Right lobe of liver (tissue), 4 donors: ENCODE results near the gene CSNK1G1.

Experiments
- POLR2A ChIP-seq: fragments of 450-650 bp; IDR thresholded peaks from one replicate; pipeline ENCODE4 v1.6.1; 2017; ENCODE audit warnings: antibody characterized with exemption, mild to moderate bottlenecking
- TF ChIP-seq, protein P1 (sequence below), 4 donors: fragments of 200-600 bp in 3 of 4; fragments of 450-650 bp in 1 of 4; IDR thresholded peaks; one replicate each; pipeline versions ENCODE4 v1.5.1 to v1.8.0; 2016 to 2022; ENCODE audit warnings: antibody characterized with exemption in 4 of 4, mild to moderate bottlenecking in 2 of 4
- donor health status: DM: no; HTN: no; CAD: no.
- donor health status: DM: no; HTN: no; CAD: no.
- donor health status: DM: no; HTN: yes; CAD: no.

DNA sequence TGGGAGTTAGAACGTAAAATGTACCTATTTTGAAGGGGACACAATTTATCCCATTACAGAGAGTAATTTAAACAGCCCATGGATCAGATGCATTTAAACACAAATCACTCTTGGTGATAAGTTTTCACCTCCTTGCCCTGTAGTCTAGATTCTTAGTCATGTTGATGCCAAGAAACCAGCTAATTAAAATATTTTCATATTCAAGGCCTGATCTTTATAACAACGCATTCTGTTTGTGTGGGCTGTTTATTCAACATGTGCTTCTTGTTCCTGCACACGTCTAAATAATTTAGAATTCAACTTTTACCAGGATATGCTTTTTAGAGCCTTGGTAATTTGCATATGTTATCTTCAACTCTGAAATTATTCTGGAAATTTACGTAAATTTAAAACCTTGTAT, 234.4 kb downstream of the CSNK1G1 start:
- TF ChIP-seq, protein P1, sequence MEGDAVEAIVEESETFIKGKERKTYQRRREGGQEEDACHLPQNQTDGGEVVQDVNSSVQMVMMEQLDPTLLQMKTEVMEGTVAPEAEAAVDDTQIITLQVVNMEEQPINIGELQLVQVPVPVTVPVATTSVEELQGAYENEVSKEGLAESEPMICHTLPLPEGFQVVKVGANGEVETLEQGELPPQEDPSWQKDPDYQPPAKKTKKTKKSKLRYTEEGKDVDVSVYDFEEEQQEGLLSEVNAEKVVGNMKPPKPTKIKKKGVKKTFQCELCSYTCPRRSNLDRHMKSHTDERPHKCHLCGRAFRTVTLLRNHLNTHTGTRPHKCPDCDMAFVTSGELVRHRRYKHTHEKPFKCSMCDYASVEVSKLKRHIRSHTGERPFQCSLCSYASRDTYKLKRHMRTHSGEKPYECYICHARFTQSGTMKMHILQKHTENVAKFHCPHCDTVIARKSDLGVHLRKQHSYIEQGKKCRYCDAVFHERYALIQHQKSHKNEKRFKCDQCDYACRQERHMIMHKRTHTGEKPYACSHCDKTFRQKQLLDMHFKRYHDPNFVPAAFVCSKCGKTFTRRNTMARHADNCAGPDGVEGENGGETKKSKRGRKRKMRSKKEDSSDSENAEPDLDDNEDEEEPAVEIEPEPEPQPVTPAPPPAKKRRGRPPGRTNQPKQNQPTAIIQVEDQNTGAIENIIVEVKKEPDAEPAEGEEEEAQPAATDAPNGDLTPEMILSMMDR (IDR thresholded peaks at IDR 0.05): no peak
- no peak for TF ChIP-seq POLR2A
